GM20431 (cell line): ENCODE results near the gene IBA57.
"Not testable (repeated sequence)": the region's sequence is repeated elsewhere in the genome, so short reads cannot be mapped to it uniquely, and the experiment has no call there.

Source experiments
- in situ Hi-C: fragments of 300-500 bp; cut with MseI, MboI; formaldehyde crosslinking; loops from one replicate; pipeline ENCODE4 v1.15.0; 2020; ENCODE audit warnings: low sequenced_read_pairs; ENCODE audit not compliant: unreplicated experiment

Gene IBA57

GRCh38 chr1:228221097-228221496, 55.5 kb downstream of the IBA57 start:
- in situ Hi-C loops = not testable (repeated sequence)

DNA sequence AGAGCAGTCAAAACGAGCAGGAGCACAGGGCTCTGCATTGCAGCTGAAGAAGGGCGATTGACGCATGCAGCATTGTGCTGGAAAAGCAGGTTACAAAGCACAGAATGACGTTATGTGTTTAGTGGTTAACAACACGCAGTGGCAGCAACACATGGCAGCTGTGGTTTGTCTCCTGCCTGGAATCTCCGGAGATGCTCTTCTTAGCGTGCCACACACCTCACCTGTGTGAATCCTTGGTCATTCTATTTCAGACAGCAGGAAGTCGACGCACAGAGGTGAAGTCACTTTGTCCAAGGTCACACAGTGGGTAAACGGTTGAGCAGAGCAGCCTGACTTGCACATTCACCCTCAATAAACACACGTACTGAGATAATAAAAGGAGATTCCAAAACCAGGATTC, 56.9 kb downstream of the IBA57 start:
- in situ Hi-C loops = no loop called here

- in situ Hi-C loops = no loop called here
These were observed 58.9 kb downstream of the IBA57 start for GRCh38 chr1:228224198-228225164.

- in situ Hi-C loops = no loop called here
These were observed 59.6 kb downstream of the IBA57 start for GRCh38 chr1:228225165-228225710.

- in situ Hi-C loops = no loop called here
These were observed 60.1 kb downstream of the IBA57 start for GRCh38 chr1:228225740-228226139.

DNA sequence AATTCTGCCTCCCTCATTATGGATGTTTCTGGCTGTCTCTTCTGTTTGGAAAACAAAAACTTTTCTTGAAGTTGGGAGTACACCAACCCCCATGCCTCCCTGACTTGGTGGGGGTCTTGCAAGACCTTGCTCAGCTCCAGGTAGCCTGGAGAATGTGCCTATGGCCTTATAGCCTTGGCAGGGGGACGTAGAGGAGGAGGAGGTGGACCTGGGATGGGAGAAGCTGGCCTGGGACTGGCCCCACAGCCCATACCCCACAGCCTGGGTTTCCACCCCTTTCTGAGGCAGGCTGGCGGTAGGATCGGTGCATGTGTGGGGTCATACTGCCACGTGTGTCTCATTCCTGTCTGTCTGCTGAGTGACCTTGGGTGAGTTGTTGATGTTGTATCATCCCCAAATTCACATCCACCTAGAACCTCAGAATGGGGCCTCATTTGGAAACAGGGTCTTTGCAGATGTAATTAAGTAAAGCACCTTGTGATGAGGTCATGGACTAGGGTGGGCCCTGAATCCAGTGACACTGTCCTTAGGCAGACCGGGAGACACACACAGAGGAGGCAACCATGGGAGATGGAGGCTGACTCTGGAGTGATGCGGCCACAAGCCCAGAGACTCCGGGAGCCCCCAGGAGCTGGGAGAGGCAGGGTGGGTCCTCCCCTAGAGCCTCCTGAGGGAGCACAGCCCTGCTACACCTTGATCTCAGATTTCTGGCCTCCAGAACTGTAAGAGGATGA, 60.7 kb downstream of the IBA57 start:
- in situ Hi-C loops = no loop called here

GRCh38 chr1:228226956-228227791, 61.6 kb downstream of the IBA57 start:
- in situ Hi-C loops = no loop called here

- in situ Hi-C loops = not testable (repeated sequence)
These were observed 62.5 kb downstream of the IBA57 start for GRCh38 chr1:228228147-228228546.

- in situ Hi-C loops = no loop called here
These were observed 63.0 kb downstream of the IBA57 start for GRCh38 chr1:228228601-228229074.

- in situ Hi-C loops = no loop called here
These were observed 65.6 kb downstream of the IBA57 start for GRCh38 chr1:228231189-228231588.
